Mesenchymal stem cell (in vitro differentiated cells and primary cell): ENCODE data around the gene ZBED4. TPM values are rescaled to one million over a fixed set of nuclear protein-coding genes. Genes with fewer than 3 reads are reported as not detected.

Experiments
- DNase-seq: peaks from one replicate; pipeline ENCODE4 v3.0.0-alpha.2; 2013
- H2AFZ ChIP-seq: one replicate; pipeline ENCODE4 v1.6.1; 2013; ENCODE audit warnings: low read depth, mild to moderate bottlenecking, control low read depth, inconsistent platforms, low read length, moderate library complexity
- H2AK5ac ChIP-seq: 2 replicates; pipeline ENCODE4 v1.6.1; 2013; ENCODE audit warnings: low read length, moderate library complexity, mild to moderate bottlenecking, inconsistent platforms; ENCODE audit not compliant: severe bottlenecking
- H2BK120ac ChIP-seq: one replicate; pipeline ENCODE4 v1.6.1; 2013; ENCODE audit warnings: low read depth, mild to moderate bottlenecking, inconsistent platforms, low read length, moderate library complexity
- H2BK12ac ChIP-seq, 2 experiments: one replicate each; pipeline ENCODE4 v1.6.1; 2013; ENCODE audit warnings: inconsistent platforms in 2 of 2, low read length in 2 of 2, mild to moderate bottlenecking in 2 of 2, moderate library complexity in 2 of 2, control low read depth in 1 of 2
- H2BK15ac ChIP-seq: one replicate; pipeline ENCODE4 v1.6.1; 2013; ENCODE audit warnings: mild to moderate bottlenecking, low read depth, inconsistent platforms; ENCODE audit not compliant: poor library complexity, severe bottlenecking
- H2BK5ac ChIP-seq: 2 replicates; pipeline ENCODE4 v1.6.1; 2013; ENCODE audit warnings: low read depth, mild to moderate bottlenecking, low read length, control low read depth, inconsistent platforms; ENCODE audit not compliant: poor library complexity, severe bottlenecking
- H3K14ac ChIP-seq, 2 experiments: one replicate each; pipeline ENCODE4 v1.6.1; 2013; ENCODE audit warnings: inconsistent platforms in 2 of 2, low read length in 2 of 2, control low read depth in 1 of 2, mild to moderate bottlenecking in 1 of 2, moderate library complexity in 1 of 2
- H3K18ac ChIP-seq, 2 experiments: one replicate each; pipeline ENCODE4 v1.6.1; 2013; ENCODE audit warnings: inconsistent platforms in 2 of 2, low read length in 2 of 2, control low read depth in 1 of 2, low read depth in 1 of 2, mild to moderate bottlenecking in 1 of 2
- H3K23ac ChIP-seq, 2 experiments: one replicate each; pipeline ENCODE4 v1.6.1; 2013; ENCODE audit warnings: inconsistent platforms in 2 of 2, low read length in 2 of 2, mild to moderate bottlenecking in 2 of 2, moderate library complexity in 2 of 2, control low read depth in 1 of 2
- H3K27ac ChIP-seq: 2 replicates; pipeline ENCODE4 v1.5.1; 2013; ENCODE audit warnings: mild to moderate bottlenecking, moderate library complexity, low read length, control low read depth, inconsistent platforms; ENCODE audit not compliant: poor library complexity, severe bottlenecking
- H3K27me3 ChIP-seq, 2 experiments: 2 replicates each; pipeline versions ENCODE4 v1.6.1 to v1.7.0; 2013; ENCODE audit warnings: low read length in 2 of 2, mild to moderate bottlenecking in 2 of 2, moderate library complexity in 2 of 2, control low read depth in 1 of 2, inconsistent platforms in 1 of 2; ENCODE audit not compliant: control insufficient read depth in 1 of 2, insufficient read depth in 1 of 2
- H3K36me3 ChIP-seq, 2 experiments: 2 replicates each; pipeline versions ENCODE4 v1.6.1 to v1.7.0; 2013; ENCODE audit warnings: low read length in 2 of 2, control low read depth in 1 of 2, inconsistent platforms in 1 of 2, low read depth in 1 of 2, mild to moderate bottlenecking in 1 of 2; ENCODE audit not compliant: insufficient read depth in 2 of 2, control insufficient read depth in 1 of 2
- H3K4ac ChIP-seq, 2 experiments: one replicate each; pipeline ENCODE4 v1.6.1; 2013; ENCODE audit warnings: inconsistent platforms in 2 of 2, low read length in 2 of 2, mild to moderate bottlenecking in 2 of 2, moderate library complexity in 2 of 2, control low read depth in 1 of 2, low read depth in 1 of 2
- H3K4me1 ChIP-seq: 2 replicates; pipeline ENCODE4 v1.6.1; 2013; ENCODE audit warnings: low read depth, low read length, control low read depth; ENCODE audit not compliant: control insufficient read depth, insufficient read depth
- H3K4me2 ChIP-seq: 2 replicates; pipeline ENCODE4 v1.6.1; 2013; ENCODE audit warnings: low read length, mild to moderate bottlenecking, inconsistent platforms; ENCODE audit not compliant: poor library complexity, severe bottlenecking
- H3K4me3 ChIP-seq, 2 experiments: 2 replicates each; pipeline versions ENCODE4 v1.5.1 to v1.7.0; 2013; ENCODE audit warnings: low read length in 2 of 2, mild to moderate bottlenecking in 2 of 2, control low read depth in 1 of 2, low read depth in 1 of 2; ENCODE audit not compliant: insufficient read depth in 1 of 2
- H3K79me1 ChIP-seq: replicated peaks from 2 replicates; pipeline ENCODE4 v1.6.1; 2013; ENCODE audit warnings: mild to moderate bottlenecking, control low read depth, low read length, inconsistent platforms; ENCODE audit not compliant: poor library complexity, severe bottlenecking
- H3K9ac ChIP-seq: 2 replicates; pipeline ENCODE4 v1.7.0; 2013; ENCODE audit warnings: mild to moderate bottlenecking, low read length, moderate library complexity
- H3K9me3 ChIP-seq: 2 replicates; pipeline ENCODE4 v1.7.0; 2013; ENCODE audit warnings: mild to moderate bottlenecking, low read length; ENCODE audit not compliant: control insufficient read depth
- H4K8ac ChIP-seq: one replicate; pipeline ENCODE4 v1.6.1; 2013; ENCODE audit warnings: inconsistent platforms, mild to moderate bottlenecking, low read length, moderate library complexity
- H4K91ac ChIP-seq: one replicate; pipeline ENCODE4 v1.6.1; 2013; ENCODE audit warnings: mild to moderate bottlenecking, low read length, inconsistent platforms
- WGBS: methylation state at CpG from one replicate; pipeline ENCODE4 v1.1.7; 2013; ENCODE audit warnings: mixed read lengths; 5-methylcytosine and 5-hydroxymethylcytosine counted together
- small RNA-seq: library from polyadenylated mRNA; stranded (forward); fragments of <200 nt; extraction: miRNeasy Mini kit (QIAGEN cat#:217004); gene quantifications from one replicate; pipeline ENCODE3, GENCODE V24; 2013; ENCODE audit warnings: low read depth

Gene ZBED4

GRCh38 chr22:49938565-49939136 is 85.0 kb downstream of the ZBED4 start:
- no peaks in the 10 kb centered on the region for H3K27me3 ChIP-seq
- no peak overlapping the region for H3K4me2 ChIP-seq
- H3K4me3 ChIP-seq, result peak overlapping the region in 1 of 2 experiments; percentile 10
- H3K14ac ChIP-seq, result no peak overlapping the region
- peaks cover 0 to 5% of the 10 kb centered on the region in 2 experiments for H3K36me3 ChIP-seq
- H3K9ac ChIP-seq, result no peak overlapping the region
- H2BK12ac ChIP-seq, result no peak overlapping the region
- peaks cover 34% of the 10 kb centered on the region for H3K4me1 ChIP-seq
- no peak overlapping the region for H2AFZ ChIP-seq
- H3K27ac ChIP-seq, result no peak overlapping the region
- H2AK5ac ChIP-seq, result no peak overlapping the region
- no peaks in the 10 kb centered on the region for H3K9me3 ChIP-seq
- WGBS, result 96% methylated on average over 19 of the region's 19 CpGs
- peak overlapping the region; percentile 2 for H2BK15ac ChIP-seq
- no peak overlapping the region for H3K4ac ChIP-seq
- no peak overlapping the region for H2BK120ac ChIP-seq
- no peak overlapping the region for H2BK5ac ChIP-seq
- H3K79me1 ChIP-seq, result no peaks in the 10 kb centered on the region
- DNase-seq, result no peak
- H4K91ac ChIP-seq, result no peak overlapping the region
- H3K18ac ChIP-seq, result no peak overlapping the region
- no peak overlapping the region for H4K8ac ChIP-seq
- no peak overlapping the region for H3K23ac ChIP-seq

Small RNAs within 50 kb of the gene (small RNA-seq; reads per million reads assigned to genes)
- gene AL117328.1 (not detected), gene RF00017 (not detected)
